SK-N-SH (cell line): ENCODE measurements around the gene TRIM47. TPM values are rescaled to one million over a fixed set of nuclear protein-coding genes. Genes with fewer than 3 reads are reported as not detected.

Experiments used
- CTCF ChIA-PET: fragments of 300-600, 350-600 bp; formaldehyde crosslinking; extraction: SDS; loops from one replicate; lab custom pipeline; 2021; lab: Yijun Ruan, JAX
- POLR2A ChIA-PET: fragments of 350-600 bp; sonication (Branson Sonifier 250); formaldehyde crosslinking; extraction: SDS; loops from one replicate; lab custom pipeline; 2020; ENCODE audit warnings: antibody characterized with exemption, inconsistent platforms; lab: Yijun Ruan, JAX
- DNase-seq: peaks from one replicate; pipeline ENCODE4 v3.0.0; 2012
- H2AFZ ChIP-seq: fragments of 200-600 bp; sonication (generic); 2 replicates; pipeline ENCODE4 v1.8.1; 2016; ENCODE audit warnings: antibody characterized with exemption, mild to moderate bottlenecking, low read depth
- H3F3A ChIP-seq: fragments of 200-600 bp; sonication (generic); replicated peaks from 2 replicates; pipeline ENCODE3; 2016; ENCODE audit warnings: antibody characterized with exemption, mild to moderate bottlenecking; ENCODE audit not compliant: insufficient read depth
- H3K27ac ChIP-seq, 2 experiments: fragments of 200-500 bp in 1 of 2; fragments of 200-600 bp in 1 of 2; sonication (Bioruptor generic) in 1 of 2; sonication (generic), shearing (Covaris generic) in 1 of 2; 2 replicates each; pipeline versions ENCODE4 v1.5.1 to v1.6.1; 2014 to 2016; ENCODE audit warnings: low read depth in 2 of 2, inconsistent platforms in 1 of 2, low read length in 1 of 2, mild to moderate bottlenecking in 1 of 2, mixed read lengths in 1 of 2
- H3K27me3 ChIP-seq: fragments of 200-600 bp; sonication (generic), shearing (Covaris generic); 2 replicates; pipeline ENCODE4 v1.6.1; 2016; ENCODE audit warnings: mixed run types; ENCODE audit not compliant: insufficient read depth
- H3K36me3 ChIP-seq, 2 experiments: fragments of 200-500 bp in 1 of 2; fragments of 200-600 bp in 1 of 2; sonication (Bioruptor generic) in 1 of 2; sonication (generic) in 1 of 2; replicated peaks in 1 of 2; 2 replicates each; pipeline versions ENCODE3 to v1.5.1; 2014 to 2016; ENCODE audit warnings: low read length in 1 of 2, mild to moderate bottlenecking in 1 of 2; ENCODE audit not compliant: insufficient read depth in 2 of 2, control insufficient read depth in 1 of 2
- H3K4me1 ChIP-seq, 2 experiments: fragments of 200-500 bp in 1 of 2; fragments of 200-600 bp in 1 of 2; sonication (Bioruptor generic) in 1 of 2; sonication (generic), shearing (Covaris generic) in 1 of 2; 2 replicates each; pipeline versions ENCODE4 v1.5.1 to v1.6.1; 2014 to 2016; ENCODE audit warnings: low read depth in 1 of 2, low read length in 1 of 2, mixed run types in 1 of 2; ENCODE audit not compliant: insufficient read depth in 2 of 2, control insufficient read depth in 1 of 2
- H3K4me2 ChIP-seq: fragments of 200-600 bp; sonication (generic), shearing (Covaris generic); 2 replicates; pipeline ENCODE4 v1.6.1; 2017; ENCODE audit warnings: mixed run types
- H3K4me3 ChIP-seq, 2 experiments: fragments of 200-500 bp in 1 of 2; fragments of 200-600 bp in 1 of 2; sonication (Bioruptor generic) in 1 of 2; sonication (generic), shearing (Covaris generic) in 1 of 2; 2 replicates each; pipeline versions ENCODE4 v1.5.1 to v1.8.1; 2014 to 2016; ENCODE audit warnings: low read depth in 2 of 2, inconsistent platforms in 1 of 2, low read length in 1 of 2, mild to moderate bottlenecking in 1 of 2, mixed read lengths in 1 of 2, moderate library complexity in 1 of 2
- H3K79me2 ChIP-seq: fragments of 200-600 bp; sonication (generic); 2 replicates; pipeline ENCODE4 v1.8.1; 2017; ENCODE audit warnings: mild to moderate bottlenecking; ENCODE audit not compliant: insufficient read depth
- H3K9ac ChIP-seq: fragments of 200-600 bp; sonication (generic); 2 replicates; pipeline ENCODE4 v1.6.1; 2017; ENCODE audit warnings: mixed run types
- H3K9me2 ChIP-seq: fragments of 200-600 bp; sonication (generic); 2 replicates; pipeline ENCODE4 v1.6.1; 2017; ENCODE audit warnings: mixed run types
- H3K9me3 ChIP-seq: fragments of 200-600 bp; sonication (generic); 2 replicates; pipeline ENCODE4 v1.6.1; 2017; ENCODE audit warnings: mixed run types, mild to moderate bottlenecking, moderate library complexity
- H4K20me1 ChIP-seq: fragments of 200-600 bp; sonication (generic); 2 replicates; pipeline ENCODE4 v1.6.1; 2017; ENCODE audit warnings: mild to moderate bottlenecking, mixed run types; ENCODE audit not compliant: insufficient read depth
- CHD2 ChIP-seq: fragments of 150-350 bp; IDR thresholded peaks from 2 replicates; pipeline ENCODE4 v1.6.1; 2018; ENCODE audit warnings: low read length; ENCODE audit not compliant: partially characterized antibody
- ELF1 ChIP-seq: IDR thresholded peaks from 2 replicates; pipeline ENCODE4 v1.4.0; 2012
- EZH2phosphoT487 ChIP-seq: fragments of 200-600 bp; sonication (generic); IDR thresholded peaks from 2 replicates; pipeline ENCODE4 v1.6.1; 2017; ENCODE audit warnings: low read depth, mixed run types, mild to moderate bottlenecking, antibody characterized with exemption, moderate library complexity, borderline replicate concordance
- GATA2 ChIP-seq: sonication (generic); formaldehyde crosslinking; IDR thresholded peaks from 2 replicates; pipeline ENCODE4 v1.5.0; 2020; ENCODE audit warnings: mild to moderate bottlenecking, missing genetic modification reagents
- JUND ChIP-seq: IDR thresholded peaks from 2 replicates; pipeline ENCODE4 v1.4.0; 2012
- MXI1 ChIP-seq: IDR thresholded peaks from 2 replicates; pipeline ENCODE4 v1.6.1; 2012; ENCODE audit warnings: mild to moderate bottlenecking, low read depth, low read length, improper control_type of control experiment
- NFIC ChIP-seq: IDR thresholded peaks from 2 replicates; pipeline ENCODE4 v1.4.0; 2012; ENCODE audit warnings: borderline replicate concordance
- RAD21 ChIP-seq: IDR thresholded peaks from 2 replicates; pipeline ENCODE4 v1.6.1; 2012; ENCODE audit warnings: mild to moderate bottlenecking, low read length
- RCOR1 ChIP-seq: fragments of 150-350 bp; IDR thresholded peaks from 2 replicates; pipeline ENCODE4 v1.6.1; 2017; ENCODE audit warnings: antibody characterized with exemption, low read length
- RFX5 ChIP-seq: IDR thresholded peaks from 2 replicates; pipeline ENCODE4 v1.6.1; 2012; ENCODE audit warnings: mild to moderate bottlenecking, improper control_type of control experiment, low read length
- RXRA ChIP-seq: IDR thresholded peaks from 2 replicates; pipeline ENCODE4 v1.4.0; 2012; ENCODE audit warnings: low read depth, mild to moderate bottlenecking, borderline replicate concordance
- SIN3A ChIP-seq: IDR thresholded peaks from 2 replicates; pipeline ENCODE4 v1.6.1; 2012; ENCODE audit warnings: low read depth, mild to moderate bottlenecking, low read length, moderate library complexity, borderline replicate concordance
- SMC3 ChIP-seq: IDR thresholded peaks from 2 replicates; pipeline ENCODE4 v1.6.1; 2012; ENCODE audit warnings: low read depth, low read length, improper control_type of control experiment
- TAF1 ChIP-seq: IDR thresholded peaks from 2 replicates; pipeline ENCODE4 v1.6.1; 2012; ENCODE audit warnings: low read depth, mild to moderate bottlenecking, low read length, moderate library complexity, borderline replicate concordance
- TEAD4 ChIP-seq: IDR thresholded peaks from 2 replicates; pipeline ENCODE4 v1.4.0; 2012; ENCODE audit warnings: mild to moderate bottlenecking, borderline replicate concordance; ENCODE audit not compliant: insufficient read depth
- YY1 ChIP-seq: IDR thresholded peaks from 2 replicates; pipeline ENCODE4 v1.4.0; 2012; ENCODE audit warnings: low read depth, mild to moderate bottlenecking
- WGBS: methylation state at CpG from one replicate; pipeline ENCODE4 v1.1.6; 2017; ENCODE audit warnings: low lambda C conversion rate; 5-methylcytosine and 5-hydroxymethylcytosine counted together
- polyA plus RNA-seq, 3 experiments: library from polyadenylated mRNA; depleted of rRNA; stranded (reverse); fragments of >200 nt; gene quantifications; 2 replicates each; pipeline ENCODE4 v1.2.3, GENCODE V29; 2012
- TF ChIP-seq, protein P1 (sequence below): fragments of 150-350 bp; IDR thresholded peaks from 2 replicates; pipeline ENCODE4 v1.6.1; 2016; ENCODE audit warnings: mild to moderate bottlenecking, low read depth, low read length

The TRIM47 gene
- polyA plus RNA-seq, 1 of the 3 experiments (the other 2 are of a cell fraction), result 5.1 TPM

- H3K9me2 ChIP-seq, result no peaks in the 10 kb centered on the region
- CTCF ChIA-PET, result interaction anchor here (0.9 to 5.3 kb wide), 5 partner anchors 8 to 87 kb away, joined by 3 to 28 read pairs (median 10); partner anchors contain the start of gene MRPL38
- H3K9me3 ChIP-seq, result no peaks in the 10 kb centered on the region
- H2AFZ ChIP-seq, result no peak overlapping the region
- H4K20me1 ChIP-seq, result no peaks in the 10 kb centered on the region
- no peaks in the 10 kb centered on the region for H3K27me3 ChIP-seq
- POLR2A ChIA-PET, result interaction anchor here (0.5 kb wide), 1 partner anchor 11 kb away, joined by 3 read pairs; no protein-coding TSS in a partner anchor
- no peak for DNase-seq
- TF ChIP-seq MXI1 (no peak), TEAD4 (no peak), GATA2 (CRISPR knock-in tag) (no peak), SMC3 (no peak), RCOR1 (no peak), SIN3A (no peak), RFX5 (no peak), TAF1 (no peak), RXRA (no peak), NFIC (no peak), JUND (no peak), CHD2 (no peak), ELF1 (no peak), RAD21 (no peak), YY1 (no peak)
- TF ChIP-seq, protein P1, sequence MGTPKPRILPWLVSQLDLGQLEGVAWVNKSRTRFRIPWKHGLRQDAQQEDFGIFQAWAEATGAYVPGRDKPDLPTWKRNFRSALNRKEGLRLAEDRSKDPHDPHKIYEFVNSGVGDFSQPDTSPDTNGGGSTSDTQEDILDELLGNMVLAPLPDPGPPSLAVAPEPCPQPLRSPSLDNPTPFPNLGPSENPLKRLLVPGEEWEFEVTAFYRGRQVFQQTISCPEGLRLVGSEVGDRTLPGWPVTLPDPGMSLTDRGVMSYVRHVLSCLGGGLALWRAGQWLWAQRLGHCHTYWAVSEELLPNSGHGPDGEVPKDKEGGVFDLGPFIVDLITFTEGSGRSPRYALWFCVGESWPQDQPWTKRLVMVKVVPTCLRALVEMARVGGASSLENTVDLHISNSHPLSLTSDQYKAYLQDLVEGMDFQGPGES, result no peak
- no peak overlapping the region for H3K9ac ChIP-seq
- no peak overlapping the region for H3K4me3 ChIP-seq
- WGBS, result 96% methylated on average over 29 of the region's 31 CpGs
- no peaks in the 10 kb centered on the region for H3K4me1 ChIP-seq
- H3K27ac ChIP-seq, result no peak overlapping the region
- no peaks in the 10 kb centered on the region for H3F3A ChIP-seq
- no peak overlapping the region for H3K4me2 ChIP-seq
- no peaks in the 10 kb centered on the region for H3K79me2 ChIP-seq
- peaks cover 4 to 7% of the 10 kb centered on the region in 2 experiments for H3K36me3 ChIP-seq
Measured at GRCh38 chr17:75917917-75918445, 39.6 kb upstream of the TRIM47 start.

GRCh38 chr17:75917141-75917916 lies 38.9 kb upstream of the TRIM47 start:
- POLR2A ChIA-PET, result interaction anchor here (0.5 to 1.0 kb wide), 2 partner anchors 11 to 12 kb away, joined by 3 to 4 read pairs; partner anchors contain the start of gene MRPL38
- 97% methylated on average over 18 of the region's 23 CpGs for WGBS
- H3K4me3 ChIP-seq, result no peak overlapping the region
- no peaks in the 10 kb centered on the region for H3K27me3 ChIP-seq
- H3K27ac ChIP-seq, result no peak overlapping the region
- no peaks in the 10 kb centered on the region for H3K9me3 ChIP-seq
- no peaks in the 10 kb centered on the region for H4K20me1 ChIP-seq
- H2AFZ ChIP-seq, result no peak overlapping the region
- H3K4me1 ChIP-seq, result no peaks in the 10 kb centered on the region
- TF ChIP-seq SMC3, result no peak
- TF ChIP-seq RXRA, result no peak
- no peak for TF ChIP-seq EZH2phosphoT487
- DNase-seq, result no peak
- no peaks in the 10 kb centered on the region for H3K9me2 ChIP-seq
- no peaks in the 10 kb centered on the region for H3F3A ChIP-seq
- no peak overlapping the region for H3K4me2 ChIP-seq
- H3K79me2 ChIP-seq, result no peaks in the 10 kb centered on the region
- H3K9ac ChIP-seq, result no peak overlapping the region
- peaks cover 3 to 4% of the 10 kb centered on the region in 2 experiments for H3K36me3 ChIP-seq
- CTCF ChIA-PET, result interaction anchor here (0.9 to 5.3 kb wide), 5 partner anchors 10 to 91 kb away, joined by 3 to 28 read pairs (median 10); partner anchors contain the start of gene MRPL38
